ENCODE results near the gene KLK4.

The KLK4 gene

DNA sequence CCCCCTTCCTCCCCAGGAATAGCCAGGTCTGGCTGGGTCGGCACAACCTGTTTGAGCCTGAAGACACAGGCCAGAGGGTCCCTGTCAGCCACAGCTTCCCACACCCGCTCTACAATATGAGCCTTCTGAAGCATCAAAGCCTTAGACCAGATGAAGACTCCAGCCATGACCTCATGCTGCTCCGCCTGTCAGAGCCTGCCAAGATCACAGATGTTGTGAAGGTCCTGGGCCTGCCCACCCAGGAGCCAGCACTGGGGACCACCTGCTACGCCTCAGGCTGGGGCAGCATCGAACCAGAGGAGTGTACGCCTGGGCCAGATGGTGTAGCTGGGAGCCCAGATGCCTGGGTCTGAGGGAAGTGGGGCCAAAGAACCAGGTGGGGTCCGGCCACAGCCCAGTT lies 34.7 kb downstream of the KLK4 start:
- Histone ChIP-seq H3K27ac (ENCODE audit: poor library complexity, severe bottlenecking) (no peak overlapping the region), H3K27me3 (ENCODE audit: insufficient read depth, poor library complexity, severe bottlenecking) (peaks cover 35% of the 10 kb centered on the region)
- ATAC-seq (ENCODE audit: low read depth), result no peak

DNA sequence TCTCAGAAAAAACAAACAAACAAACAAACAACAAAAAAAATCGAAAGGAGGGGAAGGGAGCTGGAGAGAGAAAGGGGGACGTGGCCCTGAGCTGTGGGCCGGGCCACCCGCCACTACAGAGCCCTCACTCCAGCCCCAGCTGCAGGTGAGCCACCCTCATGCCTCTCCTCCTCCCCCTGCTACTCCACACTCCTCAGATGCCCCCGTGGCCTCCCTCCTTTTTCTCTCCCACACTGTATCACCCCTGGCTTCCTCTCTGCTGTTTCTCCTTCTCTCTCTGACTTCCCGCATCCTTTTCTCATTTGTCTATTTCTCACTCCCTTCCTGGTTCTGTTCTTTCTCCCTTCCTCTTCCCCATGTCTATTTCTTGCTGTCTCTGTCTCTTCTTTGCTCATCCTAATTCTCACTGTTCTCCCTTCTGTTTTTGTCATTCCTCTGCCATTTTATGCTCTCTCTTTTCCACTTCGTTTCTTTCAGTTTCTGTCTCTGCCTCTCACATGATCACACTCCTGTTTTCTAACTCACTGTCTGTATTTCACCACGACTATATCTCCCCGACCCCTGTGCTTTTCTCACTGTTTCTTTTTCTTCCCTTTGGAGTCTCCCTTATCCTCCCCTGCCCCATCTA lies 35.3 kb downstream of the KLK4 start:
- Histone ChIP-seq H3K4me3 (ENCODE audit: severe bottlenecking) (no peak overlapping the region), H3K36me3 (ENCODE audit: low read depth) (no peaks in the 10 kb centered on the region), H3K9me3 (ENCODE audit: severe bottlenecking) (no peaks in the 10 kb centered on the region), H3K27ac (ENCODE audit: poor library complexity, severe bottlenecking) (no peak overlapping the region), H3K4me1 (ENCODE audit: insufficient read depth, poor library complexity, severe bottlenecking) (no peaks in the 10 kb centered on the region), H3K27me3 (ENCODE audit: insufficient read depth, poor library complexity, severe bottlenecking) (peaks cover 35% of the 10 kb centered on the region)
- no peak for DNase-seq (ENCODE audit: low spot score)
- TF ChIP-seq CTCF (IDR thresholded peaks at IDR 0.05; ENCODE audit: poor library complexity, severe bottlenecking), result no peak
- no peak for ATAC-seq (ENCODE audit: low read depth)

More for the DNA sequence above, 34.7 kb downstream of the KLK4 start:
- TF ChIP-seq CTCF (IDR thresholded peaks at IDR 0.05; ENCODE audit: poor library complexity, severe bottlenecking), result no peak
- Histone ChIP-seq H3K36me3 (ENCODE audit: low read depth) (no peaks in the 10 kb centered on the region), H3K4me1 (ENCODE audit: insufficient read depth, poor library complexity, severe bottlenecking) (no peaks in the 10 kb centered on the region), H3K9me3 (ENCODE audit: severe bottlenecking) (no peaks in the 10 kb centered on the region), H3K4me3 (ENCODE audit: severe bottlenecking) (no peak overlapping the region)
- DNase-seq (ENCODE audit: low spot score), result no peak

DNA sequence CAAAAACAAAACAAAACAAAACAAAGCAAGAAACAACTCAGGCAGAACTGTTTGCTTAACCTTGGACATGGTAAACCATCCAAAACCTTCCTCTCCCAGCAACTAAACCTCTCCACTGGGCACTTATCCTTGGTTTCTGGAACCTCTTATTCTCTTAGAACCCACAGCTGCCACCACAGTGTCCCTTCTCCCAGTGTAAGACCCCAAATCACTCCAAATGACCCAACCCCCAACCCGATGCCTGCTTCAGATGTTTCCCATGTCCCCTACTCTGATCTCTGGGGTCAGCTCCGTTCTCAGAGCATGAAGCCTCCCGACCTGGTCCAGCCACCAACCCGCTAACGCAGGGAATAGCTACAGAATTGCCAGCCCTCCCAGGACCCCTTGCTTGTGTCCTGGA lies 37.0 kb downstream of the KLK4 start:
- no peak for TF ChIP-seq CTCF (IDR thresholded peaks at IDR 0.05; ENCODE audit: poor library complexity, severe bottlenecking)
- DNase-seq (ENCODE audit: low spot score) (no peak), ATAC-seq (ENCODE audit: low read depth) (no peak)
- Histone ChIP-seq H3K4me3 (ENCODE audit: severe bottlenecking) (no peak overlapping the region), H3K27me3 (ENCODE audit: insufficient read depth, poor library complexity, severe bottlenecking) (peaks cover 44% of the 10 kb centered on the region), H3K36me3 (ENCODE audit: low read depth) (no peaks in the 10 kb centered on the region), H3K4me1 (ENCODE audit: insufficient read depth, poor library complexity, severe bottlenecking) (no peaks in the 10 kb centered on the region), H3K9me3 (ENCODE audit: severe bottlenecking) (no peaks in the 10 kb centered on the region), H3K27ac (ENCODE audit: poor library complexity, severe bottlenecking) (no peak overlapping the region)

DNA sequence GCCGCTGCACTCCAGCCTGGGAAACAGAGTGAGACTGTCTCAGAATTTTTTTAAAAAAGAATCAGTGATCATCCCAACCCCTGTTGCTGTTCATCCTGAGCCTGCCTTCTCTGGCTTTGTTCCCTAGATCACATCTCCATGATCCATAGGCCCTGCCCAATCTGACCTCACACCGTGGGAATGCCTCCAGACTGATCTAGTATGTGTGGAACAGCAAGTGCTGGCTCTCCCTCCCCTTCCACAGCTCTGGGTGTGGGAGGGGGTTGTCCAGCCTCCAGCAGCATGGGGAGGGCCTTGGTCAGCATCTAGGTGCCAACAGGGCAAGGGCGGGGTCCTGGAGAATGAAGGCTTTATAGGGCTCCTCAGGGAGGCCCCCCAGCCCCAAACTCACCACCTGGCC lies 38.1 kb downstream of the KLK4 start, which contains the start of gene KLK2:
Gene KLK2 (plus strand): TSS at position 384 of the 400 bp plus-strand sequence. CDS start 35 bp downstream, outside the sequence.
- DNase-seq (ENCODE audit: low spot score) (no peak), ATAC-seq (ENCODE audit: low read depth) (no peak)
- Histone ChIP-seq H3K9me3 (ENCODE audit: severe bottlenecking) (no peaks in the 10 kb centered on the region), H3K36me3 (ENCODE audit: low read depth) (no peaks in the 10 kb centered on the region), H3K27me3 (ENCODE audit: insufficient read depth, poor library complexity, severe bottlenecking) (peaks cover 49% of the 10 kb centered on the region), H3K27ac (ENCODE audit: poor library complexity, severe bottlenecking) (no peak within 1 kb of the TSS), H3K4me1 (ENCODE audit: insufficient read depth, poor library complexity, severe bottlenecking) (no peaks in the 10 kb centered on the region), H3K4me3 (ENCODE audit: severe bottlenecking) (no peak within 1 kb of the TSS)
- no peak for TF ChIP-seq CTCF (IDR thresholded peaks at IDR 0.05; ENCODE audit: poor library complexity, severe bottlenecking)

GRCh38 chr19:50870417-50871089 lies 40.6 kb downstream of the KLK4 start:
- Histone ChIP-seq H3K4me3 (ENCODE audit: severe bottlenecking) (no peak overlapping the region), H3K27ac (ENCODE audit: poor library complexity, severe bottlenecking) (no peak overlapping the region), H3K27me3 (ENCODE audit: insufficient read depth, poor library complexity, severe bottlenecking) (peaks cover 58% of the 10 kb centered on the region), H3K36me3 (ENCODE audit: low read depth) (no peaks in the 10 kb centered on the region), H3K4me1 (ENCODE audit: insufficient read depth, poor library complexity, severe bottlenecking) (no peaks in the 10 kb centered on the region), H3K9me3 (ENCODE audit: severe bottlenecking) (no peaks in the 10 kb centered on the region)
- TF ChIP-seq CTCF (IDR thresholded peaks at IDR 0.05; ENCODE audit: poor library complexity, severe bottlenecking), result no peak
- DNase-seq (ENCODE audit: low spot score) (no peak), ATAC-seq (ENCODE audit: low read depth) (no peak)
